AG09319 (cell line): ENCODE data around the gene STAM.

Source experiments
- DNase-seq: peaks from one replicate; pipeline ENCODE4 v3.0.0-alpha.2; 2010; ENCODE audit warnings: low read depth; ENCODE audit errors: extremely low read depth
- CTCF ChIP-seq: IDR thresholded peaks from 2 replicates; pipeline ENCODE4 v1.5.1; 2011; ENCODE audit warnings: low read depth, mild to moderate bottlenecking, inconsistent platforms, low read length, moderate library complexity

Gene STAM

DNA sequence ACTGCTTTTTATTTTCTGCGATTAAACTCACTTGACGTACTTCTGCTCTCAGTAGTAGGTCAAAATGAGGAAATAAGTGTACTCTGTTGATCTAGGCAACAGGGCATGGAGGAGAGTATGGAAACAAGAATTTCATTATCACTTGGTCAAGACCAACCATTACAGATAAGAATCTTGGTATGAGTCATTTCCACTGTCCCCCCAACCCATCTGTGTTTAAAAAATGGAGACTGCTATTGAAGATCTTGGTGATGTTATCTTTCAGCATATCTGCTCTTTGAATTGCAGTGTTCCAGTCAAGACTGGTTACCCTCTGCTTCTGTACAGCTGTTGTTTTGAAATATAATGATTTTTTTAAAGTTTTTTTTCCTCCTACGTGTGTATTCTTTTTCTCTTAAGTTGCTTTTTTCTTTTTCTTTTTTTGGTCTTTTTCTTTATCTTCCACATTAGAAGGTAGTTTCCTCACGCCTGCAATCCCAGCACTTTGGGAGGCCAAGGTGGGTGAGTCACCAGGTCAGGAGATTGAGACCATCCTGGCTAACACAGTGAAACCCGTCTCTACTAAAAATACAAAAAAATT lies 11.7 kb downstream of the STAM start:
- no peak for DNase-seq
- no peak for TF ChIP-seq CTCF

DNA sequence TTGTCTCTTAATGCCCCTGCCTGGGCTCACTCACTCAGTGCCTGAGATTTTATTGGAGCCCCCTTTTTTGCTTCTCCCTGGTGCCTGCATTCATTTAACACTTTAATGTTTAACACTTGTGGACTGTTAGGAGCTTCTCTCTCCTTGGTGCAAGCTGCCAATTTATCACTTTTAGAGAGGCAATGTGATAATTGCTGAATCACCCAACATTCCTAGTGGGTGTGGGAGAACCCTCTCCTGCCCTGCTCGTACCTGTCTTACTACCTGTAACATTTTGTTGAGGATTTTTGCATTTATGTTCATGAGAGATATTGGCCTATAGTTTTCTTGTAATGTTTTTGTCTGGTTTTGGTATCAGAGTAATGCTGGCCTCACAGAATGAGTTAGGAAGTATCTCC lies 13.2 kb downstream of the STAM start:
- TF ChIP-seq CTCF = no peak
- DNase-seq = no peak

GRCh38 chr10:17659365-17659764 lies 15.4 kb downstream of the STAM start:
- DNase-seq = no peak
- TF ChIP-seq CTCF = no peak

DNA sequence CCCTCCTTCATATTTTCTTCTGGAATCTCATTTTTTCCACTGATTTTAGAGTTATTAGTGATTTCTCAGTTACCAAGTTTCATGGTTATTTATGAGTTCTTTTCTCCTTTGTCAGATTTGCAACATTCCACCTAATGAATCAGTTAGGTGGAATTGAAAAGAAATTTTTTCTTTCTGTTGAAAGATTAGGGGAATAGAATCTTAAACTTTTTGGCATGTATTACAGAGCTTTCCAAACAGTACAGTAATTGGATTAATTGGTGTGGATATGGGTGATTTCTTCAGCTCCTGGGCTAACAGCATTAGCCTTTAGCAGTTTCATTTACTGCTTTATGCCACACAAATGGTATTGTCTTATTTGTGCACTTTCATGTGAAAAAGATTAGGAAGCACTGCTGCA lies 17.0 kb downstream of the STAM start:
- TF ChIP-seq CTCF = no peak

GRCh38 chr10:17661510-17661909 lies 17.6 kb downstream of the STAM start:
- no peak for TF ChIP-seq CTCF

More for the DNA sequence above, 17.0 kb downstream of the STAM start:
- DNase-seq = no peak

DNA sequence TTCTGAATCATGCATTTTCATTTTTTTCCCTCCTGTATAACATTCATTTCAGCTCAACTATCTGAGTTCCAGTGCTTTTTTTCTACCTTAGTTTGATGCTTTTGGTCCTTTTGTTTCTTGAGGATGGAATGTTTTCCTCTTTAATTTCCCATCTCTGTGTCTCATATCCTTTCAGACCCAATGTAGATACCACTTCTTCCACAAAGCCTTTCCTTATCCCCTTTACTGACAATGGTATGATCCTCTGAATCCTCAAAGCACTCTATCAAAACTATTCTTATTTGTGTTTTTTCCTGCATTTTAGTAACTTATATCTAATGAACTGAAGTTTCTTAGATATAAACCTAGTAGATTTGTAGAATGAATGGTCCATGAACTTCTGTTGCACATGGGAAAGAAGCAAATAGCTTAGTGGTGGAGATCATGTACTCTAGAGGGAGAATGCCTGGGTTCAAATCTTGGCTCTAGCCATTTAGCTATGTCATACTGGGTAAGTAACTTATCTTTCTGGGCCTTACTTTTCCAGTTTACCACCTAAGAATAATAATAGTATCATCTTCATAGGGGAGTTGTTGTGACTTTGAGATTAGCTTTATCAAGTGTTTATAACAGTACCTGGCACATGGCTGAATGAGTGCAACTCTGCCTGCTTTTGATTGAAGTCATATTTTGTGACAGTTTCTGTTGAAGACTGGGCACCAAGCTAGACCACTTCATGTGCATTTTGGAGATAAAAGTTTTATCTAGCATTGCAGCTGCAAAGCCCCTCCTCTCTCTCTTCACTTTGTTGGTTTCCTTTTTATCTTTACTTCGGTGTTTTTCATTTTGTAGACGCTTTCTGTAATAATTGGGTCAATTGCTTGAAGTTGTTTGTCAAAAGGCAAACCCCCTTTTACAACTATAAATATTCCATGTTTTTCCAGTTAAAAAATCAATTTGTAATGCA lies 18.5 kb downstream of the STAM start:
- DNase-seq = no peak
- TF ChIP-seq CTCF = no peak

More at GRCh38 chr10:17661510-17661909, 17.6 kb downstream of the STAM start:
- DNase-seq = no peak

DNA sequence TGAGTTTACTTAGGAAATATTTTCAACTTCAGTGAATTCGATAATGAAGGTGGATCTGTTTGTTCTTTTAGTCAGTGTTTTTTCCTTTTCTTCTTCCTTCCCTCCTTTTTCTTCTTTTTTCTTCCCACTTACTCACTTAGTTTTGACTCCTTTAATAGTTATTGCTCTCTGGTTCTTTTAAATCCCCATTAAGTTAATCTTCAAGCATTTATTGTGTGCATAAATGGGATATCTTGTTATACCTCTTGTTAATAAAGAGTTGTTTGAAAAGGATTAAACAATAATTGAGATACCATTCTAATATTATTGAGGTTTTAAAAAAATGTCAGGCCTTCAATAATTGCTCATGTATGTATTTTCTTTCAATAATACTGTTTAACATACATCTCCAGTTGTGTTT lies 19.5 kb downstream of the STAM start:
- DNase-seq = no peak
- TF ChIP-seq CTCF = no peak
